ENCODE measurements around the gene C5orf58.

The C5orf58 gene

GRCh38 chr5:170268884-170269283 is 36.1 kb downstream of the C5orf58 start:
- TF ChIP-seq CTCF (IDR thresholded peaks at IDR 0.05), result no peak

GRCh38 chr5:170269579-170269978 is 36.8 kb downstream of the C5orf58 start:
- no peak for TF ChIP-seq CTCF (IDR thresholded peaks at IDR 0.05)

DNA sequence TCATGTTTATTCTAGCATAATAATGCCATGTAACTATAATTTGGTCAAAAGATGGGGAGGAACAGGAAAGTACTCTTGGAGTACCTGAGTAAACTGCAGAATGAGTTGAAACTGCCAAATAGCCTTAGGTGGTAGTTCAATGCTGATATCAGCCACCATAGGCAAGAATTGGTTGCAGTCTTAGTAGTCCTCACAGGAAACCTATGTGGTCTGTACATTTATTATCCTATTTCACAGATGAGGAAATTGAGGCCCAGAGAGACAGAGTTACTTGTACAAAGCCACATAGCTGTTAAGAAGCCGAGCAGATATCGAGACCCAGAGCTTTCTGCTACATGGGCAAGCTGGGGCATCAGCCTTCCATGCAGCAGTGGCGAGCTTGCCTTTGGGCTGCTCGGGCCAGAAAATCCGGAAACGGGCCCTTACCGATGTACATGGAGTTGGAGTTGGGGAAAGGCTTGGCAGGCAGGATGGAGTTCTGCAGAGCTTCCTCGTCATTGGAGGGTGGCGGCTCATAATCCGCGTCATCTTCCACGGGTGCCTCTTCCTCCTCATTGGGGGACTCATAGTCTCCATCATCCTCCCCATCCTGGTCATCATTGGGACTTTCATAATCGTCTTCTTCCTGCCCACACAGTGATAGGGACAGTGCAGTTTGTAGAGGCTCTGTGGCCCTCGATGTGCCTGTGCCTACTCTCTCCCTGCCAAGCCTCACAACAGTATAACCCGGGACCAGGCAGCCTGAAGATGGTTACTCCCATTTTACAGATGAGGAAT is 37.7 kb downstream of the C5orf58 start:
- TF ChIP-seq CTCF (IDR thresholded peaks at IDR 0.05), result no peak

GRCh38 chr5:170273968-170274710 is 41.4 kb downstream of the C5orf58 start:
- TF ChIP-seq CTCF (IDR thresholded peaks at IDR 0.05), result no peak

DNA sequence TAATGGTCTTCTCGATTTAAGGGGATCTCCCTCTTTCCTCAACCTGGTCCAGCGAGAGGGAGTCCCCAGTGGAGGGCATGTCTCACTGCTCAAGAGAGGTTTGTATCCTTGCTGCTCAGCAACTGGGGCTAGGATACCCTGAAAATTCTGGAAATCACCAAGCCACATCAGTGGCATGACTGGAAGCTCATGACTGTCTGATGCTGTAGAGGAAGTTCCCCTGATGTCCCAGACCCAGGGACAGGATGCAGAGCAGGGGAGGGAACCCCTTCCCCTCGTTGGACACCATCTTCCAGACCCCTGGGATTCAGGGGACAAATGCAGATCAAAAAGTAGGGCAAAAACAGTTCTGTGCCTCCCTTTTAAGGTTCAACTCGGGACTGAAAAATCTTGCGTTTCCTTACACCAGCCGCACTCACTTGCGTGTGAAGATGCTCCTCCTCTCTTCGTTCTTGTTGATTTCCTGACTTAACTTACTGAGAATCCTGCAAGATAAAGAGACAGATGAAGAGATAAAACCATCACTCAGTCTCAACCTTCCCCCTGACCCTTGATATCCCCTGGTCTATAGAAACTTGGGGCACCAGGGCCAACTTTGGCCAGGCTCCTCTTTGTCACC is 42.7 kb downstream of the C5orf58 start:
- no peak for TF ChIP-seq CTCF (IDR thresholded peaks at IDR 0.05)

- TF ChIP-seq CTCF (IDR thresholded peaks at IDR 0.05), result no peak
Observed at GRCh38 chr5:170276140-170276539, 43.4 kb downstream of the C5orf58 start.

DNA sequence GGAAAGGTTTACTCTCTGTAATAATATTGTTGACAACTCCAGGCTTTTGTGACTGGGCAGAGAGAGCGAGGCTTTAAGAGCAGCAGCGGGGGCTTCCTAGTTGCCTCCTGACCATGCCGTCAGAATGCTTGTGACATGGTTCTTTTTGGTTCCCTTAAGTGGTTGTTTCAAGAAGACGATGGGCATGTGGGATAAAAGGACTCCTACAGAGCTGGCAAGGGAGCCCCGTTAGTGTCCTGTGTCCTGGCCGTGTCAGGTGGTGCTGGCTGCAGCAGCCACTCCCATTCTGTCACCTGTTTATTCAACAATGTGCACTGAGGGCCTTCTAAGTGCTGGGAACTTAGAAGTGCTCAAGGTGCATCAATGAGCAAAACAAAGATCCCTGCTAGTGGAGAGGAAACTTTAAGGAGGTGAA is 45.1 kb downstream of the C5orf58 start:
- TF ChIP-seq CTCF (IDR thresholded peaks at IDR 0.05), result no peak
